Astrocyte of the cerebellum (primary cell): ENCODE results near the gene ARHGAP40.
A peak's percentile ranks its signal among the peaks of the same experiment; 100 is the strongest.

Experiments
- DNase-seq: peaks from one replicate; pipeline ENCODE4 v3.0.0-alpha.2; 2011; ENCODE audit warnings: low read depth
- H3K4me3 ChIP-seq: 2 replicates; pipeline ENCODE4 v1.5.1; 2011; ENCODE audit warnings: mild to moderate bottlenecking, low read depth, low read length, moderate library complexity
- in situ Hi-C: cut with HindIII; loops from 2 replicates; pipeline ENCODE4 v1.10.0; 2017; ENCODE audit warnings: low sequenced_read_pairs
- TF ChIP-seq, protein P1 (sequence below): IDR thresholded peaks from 2 replicates; pipeline ENCODE4 v1.5.1; 2012; ENCODE audit warnings: low read length, low read depth, moderate library complexity, mild to moderate bottlenecking; ENCODE audit errors: missing control alignments

Gene ARHGAP40

DNA sequence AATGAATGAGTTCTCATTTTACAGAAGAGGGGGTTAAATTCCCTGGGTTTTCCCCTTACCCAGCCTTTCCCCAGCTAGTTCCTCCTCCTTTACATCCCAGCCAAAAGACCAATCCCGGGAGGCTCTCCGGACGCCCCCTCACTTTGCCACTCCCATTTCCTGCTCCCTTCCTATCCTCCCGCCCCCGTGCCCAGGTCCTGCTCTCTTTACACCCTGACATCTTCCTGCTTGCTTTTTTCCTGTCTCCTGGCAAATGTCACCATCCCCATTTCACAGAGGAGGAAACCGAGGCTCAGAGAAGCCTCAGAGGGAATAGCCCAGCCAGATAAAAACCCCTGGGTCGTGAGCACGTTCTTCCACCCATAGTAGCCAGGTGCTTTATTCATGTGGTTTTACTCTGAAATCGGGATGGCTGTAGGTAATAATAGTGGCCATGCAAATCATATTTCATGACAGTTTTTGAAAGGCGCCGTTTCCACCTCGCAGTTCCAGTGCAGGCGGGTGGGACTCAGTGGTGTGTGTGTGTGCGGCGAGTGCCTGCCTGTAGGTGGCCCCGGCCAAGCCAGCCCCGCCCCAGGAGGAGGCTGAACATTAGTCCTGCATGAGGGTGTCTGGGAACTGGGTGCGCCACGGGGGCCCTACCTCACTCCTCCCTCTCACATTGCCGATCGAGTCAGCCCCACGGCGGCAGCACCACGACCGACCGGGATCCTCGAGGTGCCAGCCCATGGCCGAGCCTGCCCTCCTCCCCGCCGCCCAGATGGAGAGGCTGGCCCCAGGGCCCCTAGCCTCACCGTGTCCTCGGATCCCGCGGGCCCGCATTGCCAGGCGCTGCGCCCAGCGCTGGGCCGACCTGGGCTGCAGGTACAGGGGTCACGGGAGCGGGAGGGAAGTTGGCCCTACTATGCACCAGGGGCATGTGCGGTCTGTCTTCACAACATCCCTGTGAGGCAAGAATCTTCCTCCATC, at the start of gene ARHGAP40:
Gene ARHGAP40, plus strand, starts transcription at position 594 of the 969 bp plus-strand sequence.
- DNase-seq = no peak
- TF ChIP-seq, protein P1, sequence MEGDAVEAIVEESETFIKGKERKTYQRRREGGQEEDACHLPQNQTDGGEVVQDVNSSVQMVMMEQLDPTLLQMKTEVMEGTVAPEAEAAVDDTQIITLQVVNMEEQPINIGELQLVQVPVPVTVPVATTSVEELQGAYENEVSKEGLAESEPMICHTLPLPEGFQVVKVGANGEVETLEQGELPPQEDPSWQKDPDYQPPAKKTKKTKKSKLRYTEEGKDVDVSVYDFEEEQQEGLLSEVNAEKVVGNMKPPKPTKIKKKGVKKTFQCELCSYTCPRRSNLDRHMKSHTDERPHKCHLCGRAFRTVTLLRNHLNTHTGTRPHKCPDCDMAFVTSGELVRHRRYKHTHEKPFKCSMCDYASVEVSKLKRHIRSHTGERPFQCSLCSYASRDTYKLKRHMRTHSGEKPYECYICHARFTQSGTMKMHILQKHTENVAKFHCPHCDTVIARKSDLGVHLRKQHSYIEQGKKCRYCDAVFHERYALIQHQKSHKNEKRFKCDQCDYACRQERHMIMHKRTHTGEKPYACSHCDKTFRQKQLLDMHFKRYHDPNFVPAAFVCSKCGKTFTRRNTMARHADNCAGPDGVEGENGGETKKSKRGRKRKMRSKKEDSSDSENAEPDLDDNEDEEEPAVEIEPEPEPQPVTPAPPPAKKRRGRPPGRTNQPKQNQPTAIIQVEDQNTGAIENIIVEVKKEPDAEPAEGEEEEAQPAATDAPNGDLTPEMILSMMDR = no peak
- in situ Hi-C loops = no loop called here
- H3K4me3 ChIP-seq = peak within 1 kb of the TSS; percentile 11

DNA sequence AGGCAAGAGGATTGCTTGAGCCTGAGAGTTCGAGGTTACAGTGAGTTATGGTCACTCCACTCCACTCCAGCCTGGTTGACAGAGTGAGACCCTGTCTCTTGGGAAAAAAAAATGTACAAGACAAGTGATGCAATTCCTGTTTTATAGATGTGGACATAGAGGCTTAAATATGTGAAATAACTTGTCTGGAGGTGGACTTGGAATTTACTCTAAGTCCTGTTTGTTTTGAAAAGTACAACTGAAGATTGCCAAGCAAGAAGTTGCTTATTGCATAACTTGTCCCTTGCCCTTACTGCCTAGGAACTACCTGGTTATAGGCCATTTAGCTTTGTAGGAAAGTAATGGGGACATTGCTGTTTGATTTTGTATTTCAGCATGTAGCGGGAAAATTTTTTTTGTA, 46.6 kb upstream of the ARHGAP40 start:
- DNase-seq = no peak
- in situ Hi-C loops = no loop called here
- TF ChIP-seq, protein P1 = no peak

DNA sequence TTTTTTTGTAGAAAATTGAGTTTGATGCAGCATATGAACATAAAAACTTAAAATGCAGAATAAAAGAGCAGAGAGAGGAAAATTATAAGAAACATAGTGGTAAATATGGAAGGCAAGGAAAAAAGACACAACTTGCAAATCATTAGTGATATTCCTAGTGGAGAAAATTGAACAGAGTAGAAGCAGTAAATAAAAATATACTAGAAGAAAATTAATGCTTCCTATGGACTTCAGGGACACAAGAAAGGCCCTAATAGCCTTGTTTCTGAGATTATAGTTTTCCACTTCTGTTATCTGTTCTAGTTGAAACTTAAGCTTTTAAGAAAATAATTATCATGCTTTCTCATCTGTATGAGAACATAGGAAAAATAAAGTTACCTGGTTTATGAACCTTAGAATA, 46.2 kb upstream of the ARHGAP40 start:
- DNase-seq = no peak
- TF ChIP-seq, protein P1 = no peak
- H3K4me3 ChIP-seq = no peak overlapping the region
- in situ Hi-C loops = no loop called here

More for the DNA sequence above, 46.6 kb upstream of the ARHGAP40 start:
- no peak overlapping the region for H3K4me3 ChIP-seq

DNA sequence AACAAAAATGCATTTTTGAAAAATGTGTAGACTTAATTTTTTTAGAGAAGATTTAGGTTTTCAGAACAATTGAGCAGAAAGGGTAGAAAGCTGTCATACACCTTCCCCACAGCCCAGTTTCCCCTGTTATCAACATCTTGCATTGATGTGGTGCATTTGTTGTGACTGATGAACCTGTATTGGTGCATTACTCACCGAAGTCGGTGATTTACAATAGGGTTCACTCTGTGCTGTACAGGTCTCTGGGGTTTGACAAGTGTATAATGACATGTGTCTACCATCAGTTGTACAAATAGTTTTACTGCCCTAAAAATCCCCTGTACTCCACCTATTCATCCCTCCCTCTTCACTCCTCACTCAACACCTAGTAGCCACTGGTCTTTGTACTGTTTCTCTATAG, 44.4 kb upstream of the ARHGAP40 start:
- in situ Hi-C loops = no loop called here
- H3K4me3 ChIP-seq = no peak overlapping the region
- DNase-seq = no peak
- TF ChIP-seq, protein P1 = no peak

DNA sequence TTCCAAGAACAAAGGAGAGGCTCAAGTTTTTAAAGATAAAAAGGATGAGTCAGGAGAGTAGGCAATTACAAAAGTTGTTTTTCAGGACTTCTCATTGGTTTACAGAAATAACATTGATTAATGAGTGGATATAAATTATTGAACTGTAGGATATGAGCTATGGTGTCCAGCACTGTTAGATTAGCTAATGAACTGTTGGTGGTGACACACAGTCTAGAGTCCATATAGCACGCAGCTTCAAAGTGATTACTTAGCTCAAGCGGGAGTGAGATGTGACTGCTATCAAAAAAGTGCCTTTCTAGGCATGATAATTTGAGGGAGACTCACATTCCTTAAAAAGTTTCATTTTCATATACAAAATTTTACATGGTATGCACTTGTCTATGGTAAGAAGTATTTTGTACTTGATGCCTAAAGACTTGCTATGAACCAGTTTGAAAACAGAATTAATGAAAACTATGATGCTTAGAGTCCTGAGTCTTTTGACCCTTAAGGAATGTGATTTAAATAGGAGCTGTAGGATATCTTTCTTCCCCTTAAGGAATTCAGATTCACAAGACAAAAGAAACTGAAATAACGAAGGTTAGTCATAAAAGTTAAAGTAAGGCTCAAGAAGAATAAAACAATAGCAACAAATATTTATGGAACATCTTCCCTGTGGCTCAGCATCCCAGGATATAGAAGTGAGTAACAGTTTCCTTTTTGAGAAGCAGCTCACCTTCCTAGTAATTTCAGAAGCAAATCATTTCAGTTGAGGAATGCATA, 42.8 kb upstream of the ARHGAP40 start:
- TF ChIP-seq, protein P1 = no peak
- H3K4me3 ChIP-seq = no peak overlapping the region
- no peak for DNase-seq
- in situ Hi-C loops = no loop called here

DNA sequence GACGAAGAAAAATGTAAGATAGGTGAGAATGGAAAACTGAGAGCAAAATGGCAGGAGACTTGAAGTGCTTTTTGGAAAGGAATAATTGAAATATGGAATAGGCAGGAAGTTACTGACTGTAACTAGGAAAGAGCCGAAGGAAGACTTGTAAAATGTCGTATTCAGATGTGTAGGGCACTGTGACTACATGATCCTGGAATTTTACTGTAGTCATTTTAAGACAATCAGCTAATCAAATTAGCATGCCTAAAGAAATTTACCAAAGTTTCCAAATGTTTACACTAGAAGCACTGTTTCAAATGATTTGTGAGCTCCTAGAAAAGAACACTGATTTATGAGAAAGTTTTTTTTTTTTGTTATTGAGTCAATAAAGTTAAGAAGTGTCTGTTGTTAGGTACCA, 41.8 kb upstream of the ARHGAP40 start:
- in situ Hi-C loops = no loop called here

More for the DNA sequence above, 41.8 kb upstream of the ARHGAP40 start:
- DNase-seq = no peak
- TF ChIP-seq, protein P1 = no peak
- H3K4me3 ChIP-seq = no peak overlapping the region
